ENCODE measurements around the gene ATXN1. TPM values are rescaled to one million over a fixed set of nuclear protein-coding genes. Genes with fewer than 3 reads are reported as not detected.

ATXN1 gene
- total RNA-seq, 1 experiment from 2014 or later: 19.7 TPM

DNA sequence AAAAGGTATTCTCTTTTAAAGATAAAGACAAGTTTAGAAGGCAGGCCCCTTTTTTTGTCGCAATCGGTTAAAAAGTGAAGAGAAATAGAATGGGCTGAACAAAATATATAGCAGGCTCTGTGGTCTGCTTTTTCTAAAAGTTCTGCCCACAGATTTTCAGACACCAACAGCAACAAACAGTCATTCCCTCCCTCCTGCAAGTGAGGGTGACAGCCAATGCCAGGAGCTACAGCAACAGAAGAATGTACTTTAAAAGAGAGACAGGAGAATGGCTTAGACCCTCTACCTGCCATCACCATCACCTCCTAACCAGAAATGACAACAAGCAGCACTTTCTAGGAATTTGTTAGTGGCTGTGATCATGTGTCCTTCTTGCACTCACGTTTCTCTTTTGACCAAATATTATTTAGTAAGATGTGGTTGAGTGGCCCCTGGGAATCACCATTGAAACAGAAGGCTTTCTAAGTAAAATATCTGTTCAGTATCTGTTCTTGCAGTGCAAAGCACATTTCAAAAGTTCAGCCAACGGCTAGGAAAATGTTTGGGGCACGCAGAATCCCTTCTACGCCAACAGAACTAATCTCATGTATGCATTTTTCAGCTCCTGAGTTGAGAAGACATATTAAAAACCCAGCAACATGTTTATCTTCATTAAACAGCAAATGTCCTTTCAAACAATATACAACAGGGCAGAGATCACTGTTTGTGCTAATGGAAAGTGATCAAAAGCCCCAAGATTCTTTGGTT is 248.5 kb downstream of the ATXN1 start:
- no peak for DNase-seq
- no peak overlapping the region for H3K4me3 Mint-ChIP-seq (ENCODE audit: low read depth, unreplicated experiment)
- H3K27me3 Mint-ChIP-seq (ENCODE audit: unreplicated experiment): no peaks in the 10 kb centered on the region
- peaks cover 14% of the 10 kb centered on the region for H3K4me1 Mint-ChIP-seq (ENCODE audit: low read depth, unreplicated experiment)
- H3K27ac Mint-ChIP-seq (ENCODE audit: unreplicated experiment): no peak overlapping the region
- H3K36me3 Mint-ChIP-seq (ENCODE audit: insufficient read depth, unreplicated experiment): no peaks in the 10 kb centered on the region
- TF ChIP-seq, protein P1, sequence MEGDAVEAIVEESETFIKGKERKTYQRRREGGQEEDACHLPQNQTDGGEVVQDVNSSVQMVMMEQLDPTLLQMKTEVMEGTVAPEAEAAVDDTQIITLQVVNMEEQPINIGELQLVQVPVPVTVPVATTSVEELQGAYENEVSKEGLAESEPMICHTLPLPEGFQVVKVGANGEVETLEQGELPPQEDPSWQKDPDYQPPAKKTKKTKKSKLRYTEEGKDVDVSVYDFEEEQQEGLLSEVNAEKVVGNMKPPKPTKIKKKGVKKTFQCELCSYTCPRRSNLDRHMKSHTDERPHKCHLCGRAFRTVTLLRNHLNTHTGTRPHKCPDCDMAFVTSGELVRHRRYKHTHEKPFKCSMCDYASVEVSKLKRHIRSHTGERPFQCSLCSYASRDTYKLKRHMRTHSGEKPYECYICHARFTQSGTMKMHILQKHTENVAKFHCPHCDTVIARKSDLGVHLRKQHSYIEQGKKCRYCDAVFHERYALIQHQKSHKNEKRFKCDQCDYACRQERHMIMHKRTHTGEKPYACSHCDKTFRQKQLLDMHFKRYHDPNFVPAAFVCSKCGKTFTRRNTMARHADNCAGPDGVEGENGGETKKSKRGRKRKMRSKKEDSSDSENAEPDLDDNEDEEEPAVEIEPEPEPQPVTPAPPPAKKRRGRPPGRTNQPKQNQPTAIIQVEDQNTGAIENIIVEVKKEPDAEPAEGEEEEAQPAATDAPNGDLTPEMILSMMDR (IDR thresholded peaks at IDR 0.05; ENCODE audit: unreplicated experiment): no peak
- CTCF ChIA-PET: no interaction called here
- intact Hi-C loops (cut with micrococcal nuclease; ENCODE audit: unreplicated experiment): loop anchor here (5.0 to 10.0 kb wide), 3 partner anchors 178 to 572 kb away; partner anchors contain the start of gene ATXN1
- BruUV-seq (replicated peaks): no TSS peak
- no peaks in the 10 kb centered on the region for H3K9me3 Mint-ChIP-seq (ENCODE audit: low read depth, unreplicated experiment)

DNA sequence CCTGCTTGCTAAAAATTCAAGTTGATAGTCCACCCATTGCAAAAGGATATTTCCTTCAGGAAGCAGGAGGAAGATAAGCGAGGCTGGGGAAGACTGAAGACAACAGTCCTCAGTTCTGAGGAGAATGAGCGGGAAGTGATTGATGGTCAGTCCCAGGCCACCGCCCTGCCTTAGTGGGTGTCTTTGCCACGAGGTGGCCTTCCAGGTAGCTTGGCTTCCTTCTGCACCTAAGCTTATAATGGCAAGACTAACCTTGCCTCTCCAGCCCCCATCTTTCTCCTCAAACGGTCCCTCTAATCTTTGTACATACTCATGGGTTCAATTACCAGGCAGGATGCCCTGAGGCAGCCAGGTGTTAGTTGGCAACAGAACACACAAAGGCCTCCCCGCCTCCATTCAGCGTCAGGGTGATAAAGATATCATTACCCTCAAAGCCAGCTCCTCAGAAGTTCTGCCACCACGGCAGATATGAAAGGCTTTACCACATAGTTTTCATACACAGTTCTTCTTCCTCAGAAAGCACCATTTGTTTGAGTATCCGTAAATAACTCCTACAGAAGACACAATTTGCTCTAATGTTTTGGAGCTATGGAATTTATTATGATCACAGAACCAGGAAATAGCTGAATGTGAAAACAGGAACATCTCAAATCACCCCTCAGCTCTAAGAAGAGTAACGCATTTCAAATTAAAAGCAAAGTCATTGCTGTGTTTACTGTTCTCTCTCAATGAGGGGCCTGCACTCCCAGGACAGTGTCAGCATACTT is 249.4 kb downstream of the ATXN1 start:
- H3K4me3 Mint-ChIP-seq (ENCODE audit: low read depth, unreplicated experiment): no peak overlapping the region
- CTCF ChIA-PET: interaction anchor here (0.6 to 1.3 kb wide), 4 partner anchors 58 to 574 kb away, joined by 3 to 5 read pairs (median 4); partner anchors contain the start of gene ATXN1
- TF ChIP-seq, protein P1 (IDR thresholded peaks at IDR 0.05; ENCODE audit: unreplicated experiment): no peak
- peaks cover 9% of the 10 kb centered on the region for H3K4me1 Mint-ChIP-seq (ENCODE audit: low read depth, unreplicated experiment)
- H3K9me3 Mint-ChIP-seq (ENCODE audit: low read depth, unreplicated experiment): no peaks in the 10 kb centered on the region
- no peak overlapping the region for H3K27ac Mint-ChIP-seq (ENCODE audit: unreplicated experiment)
- H3K27me3 Mint-ChIP-seq (ENCODE audit: unreplicated experiment): no peaks in the 10 kb centered on the region
- H3K36me3 Mint-ChIP-seq (ENCODE audit: insufficient read depth, unreplicated experiment): no peaks in the 10 kb centered on the region
- no peak for DNase-seq
- no TSS peak for BruUV-seq (replicated peaks)
- intact Hi-C loops (cut with micrococcal nuclease; ENCODE audit: unreplicated experiment): loop anchor here (2.0 to 10.0 kb wide), 4 partner anchors 177 to 573 kb away; partner anchors contain the start of gene ATXN1

DNA sequence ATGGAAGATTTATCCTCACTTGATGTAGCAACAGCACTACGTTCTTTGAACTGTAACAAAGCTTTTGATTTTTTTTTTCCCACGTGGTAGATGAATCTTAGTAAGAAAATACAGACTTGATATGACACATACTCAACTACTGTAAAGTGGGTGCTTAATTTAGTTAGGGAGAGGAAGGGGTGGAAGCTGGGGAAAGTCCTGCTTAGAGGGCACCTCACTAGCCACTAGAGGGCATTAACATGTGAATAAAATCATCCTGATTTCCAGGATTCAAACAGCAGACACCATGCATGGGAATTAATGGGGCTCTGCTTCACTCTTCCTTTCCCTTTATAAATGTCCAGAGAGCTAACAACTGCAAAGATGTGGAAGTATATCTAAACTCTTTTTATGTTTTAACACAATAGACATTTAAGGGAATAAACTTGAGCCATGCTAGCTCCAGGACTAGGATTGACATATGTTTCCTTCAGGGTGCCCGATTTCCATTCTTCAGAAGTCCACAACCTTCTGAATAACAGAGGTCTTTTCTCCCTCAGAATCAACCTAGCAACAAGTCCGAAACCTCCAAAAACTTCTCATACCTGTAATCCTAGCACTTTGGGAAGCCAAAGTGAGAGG is 250.1 kb downstream of the ATXN1 start:
- H3K9me3 Mint-ChIP-seq (ENCODE audit: low read depth, unreplicated experiment): no peaks in the 10 kb centered on the region
- H3K27ac Mint-ChIP-seq (ENCODE audit: unreplicated experiment): no peak overlapping the region
- intact Hi-C loops (cut with micrococcal nuclease; ENCODE audit: unreplicated experiment): loop anchor here (2.0 to 10.0 kb wide), 4 partner anchors 176 to 574 kb away; partner anchors contain the start of gene ATXN1
- H3K4me1 Mint-ChIP-seq (ENCODE audit: low read depth, unreplicated experiment): peaks cover 9% of the 10 kb centered on the region
- TF ChIP-seq, protein P1 (IDR thresholded peaks at IDR 0.05; ENCODE audit: unreplicated experiment): no peak
- H3K27me3 Mint-ChIP-seq (ENCODE audit: unreplicated experiment): no peaks in the 10 kb centered on the region
- DNase-seq: peak; percentile 17
- no TSS peak for BruUV-seq (replicated peaks)
- no peak overlapping the region for H3K4me3 Mint-ChIP-seq (ENCODE audit: low read depth, unreplicated experiment)
- H3K36me3 Mint-ChIP-seq (ENCODE audit: insufficient read depth, unreplicated experiment): no peaks in the 10 kb centered on the region
- CTCF ChIA-PET: interaction anchor here (0.6 to 1.3 kb wide), 6 partner anchors 57 to 575 kb away, joined by 3 to 9 read pairs (median 4); partner anchors contain the start of gene ATXN1

DNA sequence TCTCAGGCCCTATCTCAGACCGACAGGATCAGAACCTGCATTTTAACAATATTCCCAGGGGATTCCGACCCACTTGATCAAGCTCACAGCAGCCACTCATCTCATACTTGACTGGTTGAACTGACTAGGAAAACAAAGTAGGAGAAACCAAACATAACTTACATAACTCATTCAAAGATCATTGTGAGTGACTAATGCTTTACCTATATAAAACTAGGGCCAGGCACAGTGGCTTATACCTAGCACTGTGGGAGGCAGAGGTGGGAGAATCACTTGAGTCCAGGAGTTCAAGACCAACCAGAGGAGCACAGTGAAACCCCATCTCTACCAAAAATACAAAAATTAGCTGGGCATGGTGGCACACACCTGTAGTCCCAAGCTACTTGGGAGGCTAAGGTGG is 251.0 kb downstream of the ATXN1 start:
- no peak overlapping the region for H3K4me3 Mint-ChIP-seq (ENCODE audit: low read depth, unreplicated experiment)
- CTCF ChIA-PET: interaction anchor here (1.3 kb wide), 2 partner anchors 251 to 576 kb away, joined by 4 to 5 read pairs; partner anchors contain the start of gene ATXN1
- DNase-seq: no peak
- no peaks in the 10 kb centered on the region for H3K36me3 Mint-ChIP-seq (ENCODE audit: insufficient read depth, unreplicated experiment)
- peaks cover 9% of the 10 kb centered on the region for H3K4me1 Mint-ChIP-seq (ENCODE audit: low read depth, unreplicated experiment)
- no peaks in the 10 kb centered on the region for H3K9me3 Mint-ChIP-seq (ENCODE audit: low read depth, unreplicated experiment)
- BruUV-seq (replicated peaks): no TSS peak
- H3K27ac Mint-ChIP-seq (ENCODE audit: unreplicated experiment): no peak overlapping the region
- TF ChIP-seq, protein P1 (IDR thresholded peaks at IDR 0.05; ENCODE audit: unreplicated experiment): no peak
- no peaks in the 10 kb centered on the region for H3K27me3 Mint-ChIP-seq (ENCODE audit: unreplicated experiment)
- intact Hi-C loops (cut with micrococcal nuclease; ENCODE audit: unreplicated experiment): loop anchor here (2.0 to 10.0 kb wide), 4 partner anchors 175 to 575 kb away; partner anchors contain the start of gene ATXN1

Measured in Calu3 (cell line).